GM12891 (cell line): ENCODE measurements around the gene KITLG.

ENCODE experiments used
- POLR2A ChIP-seq: IDR thresholded peaks from 2 replicates; pipeline ENCODE4 v1.6.1; 2011; ENCODE audit warnings: low read depth, low read length, control low read depth
- POLR2AphosphoS5 ChIP-seq: IDR thresholded peaks from 2 replicates; pipeline ENCODE4 v1.6.1; 2011; ENCODE audit warnings: low read depth, low read length, control low read depth
- TAF1 ChIP-seq: IDR thresholded peaks from 2 replicates; pipeline ENCODE4 v1.6.1; 2011; ENCODE audit warnings: low read depth, low read length, control low read depth

GRCh38 chr12:88530868-88531267 is 49.4 kb downstream of the KITLG start:
- no peak for TF ChIP-seq TAF1
- TF ChIP-seq POLR2A = no peak
- TF ChIP-seq POLR2AphosphoS5 = no peak
